Occipital lobe (tissue), 2 donors: ENCODE results near the gene IP6K1. TPM values are rescaled to one million over a fixed set of nuclear protein-coding genes. Genes with fewer than 3 reads are reported as not detected.

ENCODE experiments used
- DNase-seq: peaks from one replicate; lab custom pipeline; 2025; lab: John Stamatoyannopoulos, UW
- total RNA-seq: library from RNA; depleted of rRNA; stranded (reverse); fragments of >200 nt; gene quantifications from one replicate; pipeline ENCODE4 v1.2.3, GENCODE V29; 2014

IP6K1 gene
- total RNA-seq, 1 donor from 2014 or later = 70.3 TPM

DNA sequence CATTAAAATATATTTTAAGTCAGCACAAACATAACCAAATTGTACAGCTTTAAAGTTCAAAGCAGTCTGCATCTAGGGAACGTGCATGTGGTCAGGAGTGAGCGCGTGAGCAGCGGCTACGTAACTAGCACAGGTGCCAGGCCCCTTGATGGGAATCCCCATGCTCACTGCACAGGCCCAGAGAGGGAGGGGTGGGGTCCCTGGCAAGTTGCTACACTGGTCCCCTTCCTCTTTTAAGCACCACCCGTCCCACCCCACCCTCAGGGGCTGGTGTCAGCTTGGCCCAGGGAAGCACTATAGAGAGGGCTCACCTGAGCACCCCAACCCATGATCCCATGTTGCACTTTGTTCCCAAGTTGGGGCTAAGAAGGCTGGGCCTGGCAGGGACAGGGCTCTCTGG, 61.8 kb downstream of the IP6K1 start:
- DNase-seq = no peak

DNA sequence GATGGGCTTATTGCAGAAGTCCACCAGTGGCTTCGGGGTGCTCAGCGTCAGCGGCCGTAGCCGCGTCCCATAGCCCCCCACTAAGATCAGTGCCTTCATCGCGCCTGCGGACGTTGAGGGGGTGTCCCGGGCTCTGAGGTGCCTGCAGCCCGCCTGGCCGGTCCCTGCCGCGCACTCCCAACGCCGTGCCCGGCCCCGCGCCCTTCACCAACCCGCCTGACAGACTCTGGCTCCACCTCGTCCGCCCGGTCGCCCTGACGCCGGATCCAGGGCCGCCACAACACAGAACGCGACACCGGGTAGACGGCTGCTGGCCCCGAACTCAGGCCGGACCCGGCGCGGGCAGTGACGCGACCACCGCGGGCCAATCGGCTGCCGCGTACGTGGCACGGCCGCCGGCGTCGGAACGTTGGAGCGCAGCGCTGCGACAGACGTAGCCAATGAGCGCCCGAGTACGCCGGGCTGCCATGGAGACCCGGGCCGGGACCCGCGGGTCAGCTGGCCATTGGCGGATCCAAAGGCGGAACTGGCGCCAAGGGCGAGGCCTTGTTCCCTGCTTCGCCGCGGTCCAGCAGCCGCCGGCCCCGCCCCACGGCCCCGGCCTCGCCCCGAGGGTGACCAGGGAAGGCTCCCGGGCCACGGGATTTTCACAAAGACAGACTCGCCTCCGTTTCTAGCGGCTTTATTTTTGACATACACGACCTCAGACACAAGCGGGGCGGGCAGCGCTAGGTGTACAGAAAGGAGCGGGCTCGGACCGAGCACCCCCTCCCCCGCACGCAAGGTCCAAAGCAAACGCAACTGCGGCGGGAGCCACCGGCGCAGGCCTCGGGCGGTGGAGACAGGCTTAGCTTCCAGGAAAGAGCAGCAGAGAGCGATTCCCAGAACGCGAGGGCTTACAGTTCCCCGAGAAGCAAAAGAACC, 62.5 kb downstream of the IP6K1 start, which contains the start of gene GMPPB:
GMPPB (minus strand) TSS at position 324 of the 924 bp plus-strand sequence; CDS start at position 99, 225 bp downstream.
- peak; percentile 92 for DNase-seq

DNA sequence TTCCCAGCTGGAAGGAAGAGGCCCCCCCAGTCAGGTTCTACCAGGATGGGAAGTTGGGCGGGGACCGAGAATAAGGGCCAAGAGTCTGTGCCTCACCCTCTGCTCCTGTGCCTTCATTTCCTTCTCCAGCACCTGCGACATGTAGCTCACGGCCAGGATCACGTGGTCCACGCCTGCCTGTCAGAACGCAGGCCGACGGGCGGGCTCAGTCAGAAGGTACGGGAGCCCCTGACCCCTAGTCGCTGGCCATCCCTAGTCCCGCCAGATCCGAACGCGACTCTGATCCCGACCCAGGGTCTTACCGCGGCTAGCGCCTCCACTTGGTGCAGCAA, 63.1 kb downstream of the IP6K1 start:
- DNase-seq = peak; percentile 39

DNA sequence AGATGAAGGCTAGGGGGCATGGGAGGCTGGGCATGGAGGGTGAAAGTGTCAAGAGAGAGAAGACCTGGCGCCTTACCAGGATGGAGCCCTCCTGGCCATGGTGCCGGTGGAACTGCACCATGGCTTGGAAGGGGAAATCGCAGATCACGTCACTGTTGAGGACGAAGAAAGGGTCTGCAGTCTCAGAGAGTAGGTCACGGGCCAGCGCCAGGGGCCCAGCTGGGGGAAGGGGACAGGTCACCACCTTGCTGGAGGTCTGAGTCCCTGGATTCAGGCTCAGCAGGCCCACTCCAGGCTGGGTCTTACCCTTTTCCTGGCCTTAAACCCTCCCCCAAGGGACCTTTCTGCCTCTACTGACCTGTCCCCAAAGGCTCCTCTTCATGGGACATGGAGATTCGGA, 63.4 kb downstream of the IP6K1 start:
- DNase-seq = no peak

DNA sequence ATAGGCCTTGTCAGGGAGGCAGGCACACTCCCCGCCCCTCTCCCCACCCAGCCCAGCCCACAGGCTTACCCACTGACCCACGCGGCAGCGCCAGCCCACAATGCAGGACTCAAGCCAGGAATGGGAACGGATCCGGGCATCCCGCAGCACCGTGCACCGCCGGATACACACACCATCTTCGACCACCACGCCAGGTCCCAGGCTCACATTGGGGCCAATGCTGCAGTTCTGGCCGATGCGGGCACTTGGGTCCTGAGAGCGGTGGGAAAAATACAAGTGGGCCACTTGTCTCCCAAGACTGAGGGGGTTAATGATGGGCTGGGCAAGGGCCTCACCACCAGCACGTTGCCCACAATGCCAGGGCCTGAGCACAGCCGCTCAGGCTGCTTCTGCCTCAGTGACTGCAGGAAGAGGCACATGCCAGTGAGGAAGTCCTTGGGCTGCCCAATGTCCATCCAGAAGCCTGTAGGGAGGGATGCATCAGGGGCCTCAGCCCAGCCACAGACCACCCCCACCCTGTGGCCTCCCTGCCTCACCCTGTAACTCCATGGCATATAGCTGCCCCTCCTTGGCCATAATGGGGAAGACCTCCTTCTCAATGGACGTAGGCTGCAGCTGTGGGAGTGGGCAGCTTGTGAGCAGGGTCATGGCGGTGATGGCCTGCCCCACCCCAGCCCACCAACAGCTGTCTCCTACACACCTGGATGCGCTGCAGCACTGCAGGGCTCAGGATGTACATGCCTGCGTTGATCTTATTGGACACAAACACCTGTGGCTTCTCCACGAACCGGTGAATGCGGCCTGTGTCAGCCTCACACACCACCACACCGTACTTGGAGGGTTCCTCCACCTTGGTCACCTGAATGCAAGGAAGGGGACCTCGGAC, 64.2 kb downstream of the IP6K1 start:
- no peak for DNase-seq

DNA sequence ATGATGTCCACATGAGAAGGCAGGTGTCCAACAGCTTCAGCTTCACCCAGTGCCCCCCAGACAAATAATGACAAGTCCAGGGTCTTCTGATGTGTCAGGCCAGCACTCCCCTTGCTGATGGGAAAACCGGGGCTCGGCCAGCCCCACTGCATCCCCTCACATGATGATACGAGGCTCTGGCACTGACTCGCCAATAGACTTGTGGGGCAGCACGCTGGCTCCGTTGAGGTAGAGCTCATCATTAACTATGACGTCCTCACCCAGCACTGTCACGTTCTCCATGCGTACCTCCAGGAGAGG, 64.8 kb downstream of the IP6K1 start:
- no peak for DNase-seq

DNA sequence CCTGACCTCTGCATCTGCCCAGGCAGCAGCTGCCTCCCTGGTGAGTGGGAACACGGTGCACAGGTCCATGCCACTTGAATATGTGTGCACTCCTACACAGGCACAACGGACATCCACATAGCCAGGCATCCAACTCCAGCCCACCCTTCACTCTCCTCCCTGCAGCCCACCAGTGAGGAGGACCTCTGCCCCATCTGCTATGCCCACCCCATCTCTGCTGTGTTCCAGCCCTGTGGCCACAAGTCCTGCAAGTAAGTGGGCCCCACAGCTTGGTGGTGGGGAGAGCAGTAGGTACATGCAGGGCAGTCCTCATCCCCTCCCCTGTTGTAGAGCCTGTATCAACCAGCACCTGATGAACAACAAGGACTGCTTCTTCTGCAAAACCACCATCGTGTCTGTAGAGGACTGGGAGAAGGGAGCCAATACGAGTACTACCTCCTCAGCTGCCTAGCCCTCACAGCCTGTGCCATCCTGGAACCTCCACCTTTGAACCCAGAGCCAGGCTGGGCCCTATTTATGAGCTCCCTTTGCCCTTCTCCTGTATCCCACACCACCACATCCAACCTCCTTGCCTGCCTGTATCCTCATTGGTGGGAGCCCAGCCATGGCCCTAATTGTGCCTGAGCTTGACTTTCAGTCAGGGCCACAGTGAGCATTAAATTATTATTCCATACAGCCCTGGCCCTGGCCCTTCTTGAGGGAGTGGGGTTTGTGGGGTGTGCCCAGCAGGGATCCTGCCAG, 65.3 kb downstream of the IP6K1 start:
- DNase-seq = no peak

DNA sequence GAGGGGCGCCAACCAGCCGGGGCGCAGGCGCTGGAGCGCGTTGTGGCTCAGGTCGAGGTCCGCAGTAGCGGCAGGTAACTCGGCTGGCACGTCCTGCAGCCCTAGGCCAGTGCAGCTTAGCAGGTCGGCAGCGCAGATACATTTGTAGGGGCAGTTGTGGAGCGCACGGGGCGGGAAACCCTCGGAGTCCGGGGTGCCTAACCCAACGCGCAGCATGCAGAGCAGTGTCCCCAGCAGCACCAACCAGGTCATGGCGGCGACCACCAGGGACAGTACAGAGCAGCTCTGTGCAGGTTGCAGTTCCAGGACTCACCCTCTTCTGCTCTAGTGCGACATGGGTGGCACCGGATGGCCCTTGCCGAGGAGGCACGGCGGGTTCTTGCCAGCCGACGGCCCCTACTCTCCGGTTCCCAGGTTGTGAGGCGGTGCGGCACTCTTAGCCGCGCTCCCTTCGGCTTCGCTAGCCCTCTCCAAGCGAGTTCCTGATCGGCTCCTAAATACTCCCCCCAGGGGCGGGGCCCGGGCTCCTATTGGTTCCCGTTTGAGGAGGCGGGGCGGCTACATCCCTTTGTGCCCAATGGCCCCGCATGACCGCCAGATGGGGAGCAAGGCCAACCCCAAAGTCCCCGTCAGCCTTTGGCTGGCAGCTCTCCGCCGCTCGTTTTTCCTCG, 67.0 kb downstream of the IP6K1 start, which contains the start of gene AMIGO3:
AMIGO3 (minus strand) TSS at position 471 of the 671 bp plus-strand sequence; CDS start at position 252, 219 bp downstream.
- peak; percentile 94 for DNase-seq

DNA sequence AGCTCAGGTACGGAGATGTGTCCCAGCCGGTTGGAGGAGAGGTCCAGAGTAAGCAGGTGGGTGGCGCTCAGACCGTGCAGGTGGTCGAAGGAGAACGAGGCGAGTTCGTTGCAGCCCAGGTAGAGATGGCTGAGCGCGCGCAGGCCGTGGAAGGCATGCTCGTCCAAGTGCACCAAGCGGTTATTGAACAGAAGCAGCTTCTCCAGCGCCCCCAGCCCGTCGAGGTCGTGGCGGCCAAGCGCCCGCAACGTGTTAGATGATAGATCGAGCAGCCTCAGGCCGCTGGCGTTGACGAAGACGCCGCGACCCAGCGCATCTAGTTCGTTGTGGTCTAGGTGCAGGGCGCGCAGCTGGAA, 67.5 kb downstream of the IP6K1 start:
- DNase-seq = no peak

DNA sequence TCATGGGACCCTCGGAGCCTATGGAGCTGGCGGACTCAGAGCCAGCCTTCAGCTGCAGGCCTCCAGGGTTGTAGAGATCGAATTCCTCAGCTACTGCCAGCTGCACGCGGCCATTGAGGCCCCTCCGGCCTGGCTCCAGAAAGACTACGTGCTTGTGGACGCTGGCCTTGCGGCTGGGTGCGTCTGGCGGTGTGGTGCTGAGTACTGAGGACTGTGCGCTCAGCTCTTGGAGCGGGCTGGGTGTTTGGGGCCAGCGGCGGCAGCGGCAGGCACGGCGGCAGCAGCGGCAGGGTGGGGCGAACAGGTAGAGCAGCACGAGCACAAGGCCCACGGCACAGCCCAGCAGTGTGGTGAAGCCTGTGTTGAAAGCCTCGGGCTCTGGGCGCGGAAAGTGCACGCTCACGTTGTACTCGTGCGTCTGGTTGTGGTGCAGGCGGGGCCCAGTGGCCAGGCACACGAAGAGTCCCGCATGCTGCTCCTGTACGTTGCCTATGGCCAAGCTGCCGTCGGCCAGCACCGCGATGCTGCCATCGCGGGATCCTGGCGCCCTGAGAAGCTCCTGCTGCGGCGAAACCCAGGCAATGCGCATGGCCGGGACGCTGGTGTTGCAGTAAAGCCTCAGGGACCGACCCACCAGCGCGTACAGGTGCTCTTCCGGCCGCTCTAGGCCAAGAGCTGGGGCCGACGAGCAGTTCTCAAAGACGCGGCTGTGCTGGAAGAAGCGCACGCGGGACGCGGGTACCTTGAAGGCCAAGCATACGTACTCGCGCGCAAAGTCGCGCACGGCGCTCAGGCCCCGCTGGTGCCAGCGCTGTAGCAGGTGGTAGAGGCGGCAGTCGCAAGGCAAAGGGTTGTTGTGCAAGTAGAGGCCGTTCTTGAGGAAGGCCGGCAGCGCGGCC, 68.1 kb downstream of the IP6K1 start:
- no peak for DNase-seq

DNA sequence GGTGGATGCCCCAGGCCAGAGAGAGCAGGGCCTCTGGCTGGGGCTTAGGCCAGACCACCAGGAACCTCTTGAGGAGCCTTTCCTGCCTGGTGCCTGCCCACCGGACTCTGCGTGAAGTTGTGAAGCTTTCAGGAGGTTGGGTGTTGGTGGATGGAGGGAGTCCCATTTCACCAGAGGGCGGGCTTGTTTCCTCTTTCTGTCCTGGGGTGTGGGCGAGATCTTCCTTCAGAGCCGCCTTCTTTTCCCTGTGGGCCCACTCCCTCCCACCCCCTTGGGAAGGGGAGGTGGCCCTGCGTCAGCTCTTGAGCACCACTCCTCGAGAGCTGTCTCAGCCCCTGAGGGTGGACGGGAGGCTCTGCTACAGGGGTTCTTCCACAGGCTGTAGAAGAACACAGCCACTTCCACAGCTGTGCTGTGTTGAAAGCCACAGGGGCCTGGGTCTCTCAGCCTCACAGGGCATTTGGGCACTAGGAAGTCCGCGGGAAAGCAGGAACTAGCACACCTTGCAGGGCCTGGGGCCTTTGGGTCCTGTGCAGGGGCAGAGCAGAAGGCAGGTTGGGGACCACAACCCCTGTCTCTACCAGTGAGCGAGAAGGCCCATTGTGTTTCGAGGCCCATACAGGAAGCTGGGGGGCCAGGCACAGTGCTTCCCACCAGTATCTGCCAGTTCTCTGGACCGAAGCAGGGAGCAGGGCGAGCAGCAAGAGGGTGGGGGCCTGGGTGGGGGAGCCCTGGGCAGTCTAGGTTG, 69.0 kb downstream of the IP6K1 start:
- no peak for DNase-seq

DNA sequence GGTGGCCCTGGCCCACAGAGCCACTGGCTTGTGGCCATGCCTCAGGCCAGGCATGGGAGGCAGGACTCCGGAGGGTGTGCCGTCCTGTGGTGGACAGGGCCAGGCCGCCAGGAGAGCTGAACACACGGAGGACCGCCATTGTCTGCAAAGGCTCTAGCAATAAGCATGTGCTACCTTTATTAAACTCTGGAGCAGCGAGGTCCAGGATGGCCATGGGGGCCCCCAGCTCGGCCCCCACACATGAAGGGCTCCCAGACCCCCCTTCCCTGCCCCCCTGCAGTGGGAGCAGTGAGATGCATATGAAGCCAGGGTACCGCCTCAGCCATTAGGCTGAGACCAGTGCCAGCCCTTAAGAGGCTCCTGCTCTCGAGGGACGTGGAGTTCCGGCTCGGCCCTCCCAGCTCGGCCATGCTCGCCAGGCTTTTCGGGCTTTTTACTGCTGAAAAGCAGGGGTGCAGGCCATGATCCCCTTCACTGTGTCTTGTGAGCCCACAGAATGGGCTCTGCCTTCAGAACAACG, 69.6 kb downstream of the IP6K1 start:
- no peak for DNase-seq

DNA sequence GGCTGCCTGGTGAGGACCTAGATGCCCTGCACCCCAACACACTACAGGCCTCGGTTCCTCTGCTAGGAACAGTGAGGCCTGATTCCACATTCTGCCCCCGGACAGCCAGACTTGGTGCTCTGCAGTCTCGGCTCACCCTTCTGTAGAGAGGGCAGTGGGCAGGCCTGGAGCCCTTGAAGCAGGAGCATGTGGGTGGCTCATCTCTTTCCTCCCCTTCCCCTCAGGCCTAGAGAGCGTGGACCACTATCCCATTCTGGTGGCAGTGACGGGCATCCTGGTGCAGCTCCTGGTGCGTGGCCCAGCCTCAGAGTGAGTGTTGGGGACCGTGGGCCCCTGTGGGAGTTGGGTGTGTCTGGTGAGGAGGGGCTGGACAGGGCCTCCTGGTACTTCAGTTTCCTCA, 70.2 kb downstream of the IP6K1 start:
- DNase-seq = no peak

DNA sequence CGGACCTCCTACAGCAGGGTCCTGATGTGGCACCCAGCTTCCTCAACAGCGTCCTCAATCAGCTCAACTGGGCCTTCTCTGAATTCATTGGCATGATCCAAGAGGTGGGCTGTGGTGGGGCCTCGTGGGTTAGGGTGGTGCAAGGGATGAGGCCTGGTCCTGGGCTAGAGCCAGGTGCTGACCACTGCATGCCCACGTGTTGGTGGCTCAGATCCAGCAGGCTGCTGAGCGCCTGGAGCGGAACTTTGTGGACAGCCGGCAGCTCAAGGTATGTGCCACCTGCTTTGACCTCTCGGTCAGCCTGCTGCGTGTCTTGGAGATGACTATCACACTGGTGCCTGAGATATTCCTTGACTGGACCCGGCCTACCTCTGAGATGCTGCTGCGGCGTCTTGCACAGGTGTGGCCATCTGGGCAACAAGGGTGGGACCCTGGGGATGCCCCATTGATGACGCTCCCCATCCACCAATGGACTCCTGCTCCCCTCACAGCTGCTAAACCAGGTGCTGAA, 70.7 kb downstream of the IP6K1 start:
- no peak for DNase-seq

DNA sequence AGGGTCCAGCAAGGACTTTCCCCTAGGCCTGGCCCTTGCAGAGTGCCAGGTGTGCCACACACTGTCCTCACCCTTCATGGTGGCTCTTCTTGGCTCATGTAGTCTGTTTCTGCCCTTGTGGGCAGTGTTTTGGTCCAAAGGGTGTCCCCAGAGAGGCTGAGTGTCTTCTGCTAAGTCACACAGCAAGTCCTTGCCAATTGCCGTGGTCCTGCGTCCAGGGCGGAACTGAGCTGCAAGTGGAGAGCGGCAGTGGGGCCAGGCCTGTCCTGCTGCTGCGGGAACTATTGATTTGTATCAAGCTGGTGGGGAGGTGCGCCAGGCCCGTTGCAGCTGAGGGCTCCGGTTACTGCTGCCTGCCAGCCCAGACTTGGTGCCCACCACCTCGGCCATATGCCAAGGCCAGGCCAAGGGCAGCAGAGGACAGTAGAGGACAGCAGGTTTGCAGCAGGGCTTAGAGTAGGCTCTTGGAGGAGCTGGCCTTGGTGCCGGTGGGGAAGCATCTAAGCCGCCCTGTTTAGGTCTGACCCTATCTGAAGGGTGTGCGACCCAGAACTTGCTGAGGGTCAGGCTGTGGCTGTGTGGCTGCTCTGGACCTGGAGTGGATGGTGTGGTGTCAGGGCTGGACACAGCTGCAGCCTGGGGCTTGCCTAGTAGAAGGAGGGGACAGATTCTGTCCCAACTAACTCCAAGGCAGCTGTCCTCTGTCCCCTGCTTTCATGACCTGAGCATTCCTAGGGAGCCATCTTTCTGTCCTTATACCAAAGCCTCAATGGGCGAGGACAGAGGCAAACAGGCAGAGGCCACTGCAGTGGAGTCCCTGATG, 71.4 kb downstream of the IP6K1 start:
- no peak for DNase-seq

DNA sequence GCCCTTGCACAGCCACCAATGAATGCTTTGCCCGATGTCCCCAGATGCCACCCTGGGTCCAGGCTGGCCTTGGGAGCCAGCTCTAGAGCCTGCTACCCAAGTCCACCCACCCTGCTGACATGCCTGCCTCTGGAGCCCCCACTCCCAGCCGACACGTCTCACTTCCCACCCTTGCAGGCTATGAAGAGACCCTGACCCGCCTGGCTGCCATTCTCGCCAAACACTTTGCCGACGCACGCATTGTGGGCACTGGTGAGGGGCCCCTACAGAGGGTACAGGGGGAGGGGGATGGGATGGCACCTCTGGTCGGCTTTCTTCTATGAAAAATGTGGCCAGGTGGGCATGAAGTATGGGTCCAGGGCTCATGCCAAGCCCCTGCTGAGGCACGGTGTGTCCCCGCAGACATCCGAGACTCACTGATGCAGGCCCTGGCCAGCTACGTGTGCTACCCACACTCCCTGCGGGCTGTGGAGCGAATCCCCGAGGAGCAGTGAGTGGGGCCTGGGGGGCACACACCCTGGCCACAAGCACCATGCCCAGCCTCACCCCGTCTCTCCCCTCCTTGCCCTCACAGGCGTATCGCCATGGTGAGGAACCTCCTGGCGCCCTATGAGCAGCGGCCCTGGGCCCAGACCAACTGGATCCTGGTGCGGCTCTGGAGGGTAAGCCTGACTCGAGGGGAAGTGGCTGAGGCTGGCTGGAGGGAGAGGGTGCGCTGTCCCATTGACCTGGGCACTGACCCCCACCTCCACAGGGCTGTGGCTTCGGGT, 72.8 kb downstream of the IP6K1 start:
- no peak for DNase-seq

DNA sequence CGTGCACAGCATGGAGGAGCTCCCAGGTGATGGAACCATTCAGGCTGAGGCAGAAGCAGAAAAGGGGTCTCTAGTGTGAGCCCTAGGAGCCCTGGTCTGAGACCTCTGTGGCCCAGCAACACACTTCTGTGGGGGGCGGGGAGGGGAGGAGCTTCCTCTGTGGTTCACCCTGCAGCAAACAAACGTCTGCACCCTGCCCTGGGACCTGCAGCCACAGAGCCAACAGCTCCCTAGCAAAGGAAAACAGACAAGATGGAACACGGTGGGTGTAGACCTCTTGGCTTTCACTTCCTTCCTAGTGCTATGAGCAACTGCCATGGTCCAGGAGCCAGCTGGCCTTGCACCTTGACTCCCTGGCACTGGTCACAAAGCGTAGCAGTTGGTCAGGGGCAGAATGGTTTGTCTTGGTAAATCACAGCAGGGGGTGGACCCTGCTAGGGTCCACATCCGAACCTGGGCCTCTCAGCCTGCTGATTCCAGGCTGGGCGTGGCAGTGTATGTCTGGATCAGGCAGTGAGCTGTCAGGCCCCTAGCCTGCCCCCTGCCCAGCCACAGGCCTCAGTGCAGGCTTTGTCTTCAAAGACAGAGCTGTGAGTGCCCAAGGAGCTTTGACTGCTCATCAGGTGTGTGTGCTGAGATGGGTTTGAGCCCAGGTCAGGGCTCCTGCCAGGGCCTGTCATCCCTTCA, 73.6 kb downstream of the IP6K1 start:
- no peak for DNase-seq
